HG02623 (cell line): ENCODE data around the gene FBXO28.
A peak's percentile ranks its signal among the peaks of the same experiment; 100 is the strongest.
"Not testable (repeated sequence)": the region's sequence is repeated elsewhere in the genome, so short reads cannot be mapped to it uniquely, and the experiment has no call there.

Experiments
- ATAC-seq: cut with Tn5 transposase; IDR thresholded peaks from one replicate; pipeline ENCODE4 v1.9.1; 2021; ENCODE audit warnings: moderate library complexity; ENCODE audit not compliant: unreplicated experiment

Gene FBXO28

GRCh38 chr1:224113918-224114786 lies at the start of gene FBXO28:
TSS of gene FBXO28 (plus strand) at chr1:224114111. CDS start at chr1:224114130, 19 bp downstream.
- ATAC-seq: peak; percentile 97

- no peak for ATAC-seq
These were observed 49.8 kb upstream of the FBXO28 start for GRCh38 chr1:224064150-224064549.

- no peak for ATAC-seq
These were observed 48.5 kb upstream of the FBXO28 start for GRCh38 chr1:224065455-224065854.

GRCh38 chr1:224067207-224067606 lies 46.7 kb upstream of the FBXO28 start:
- ATAC-seq: no peak

GRCh38 chr1:224067621-224068457 lies 46.1 kb upstream of the FBXO28 start:
- ATAC-seq: no peak

GRCh38 chr1:224068458-224069072 lies 45.3 kb upstream of the FBXO28 start:
- no peak for ATAC-seq

GRCh38 chr1:224069138-224069537 lies 44.8 kb upstream of the FBXO28 start:
- no peak for ATAC-seq

- ATAC-seq: no peak
These were observed 43.4 kb upstream of the FBXO28 start for GRCh38 chr1:224070521-224070920.

- ATAC-seq: no peak
These were observed 37.5 kb upstream of the FBXO28 start for GRCh38 chr1:224076407-224076806.

GRCh38 chr1:224079644-224080043 lies 34.3 kb upstream of the FBXO28 start:
- ATAC-seq: not testable (repeated sequence)

- no peak for ATAC-seq
These were observed 33.7 kb upstream of the FBXO28 start for GRCh38 chr1:224080115-224080774.

- ATAC-seq: no peak
These were observed 32.3 kb upstream of the FBXO28 start for GRCh38 chr1:224081604-224082003.

GRCh38 chr1:224082146-224082545 lies 31.8 kb upstream of the FBXO28 start:
- no peak for ATAC-seq

GRCh38 chr1:224084867-224085266 lies 29.0 kb upstream of the FBXO28 start:
- ATAC-seq: no peak

- no peak for ATAC-seq
These were observed 28.3 kb upstream of the FBXO28 start for GRCh38 chr1:224085421-224086108.

GRCh38 chr1:224087286-224087794 lies 26.6 kb upstream of the FBXO28 start:
- no peak for ATAC-seq

GRCh38 chr1:224089583-224089982 lies 24.3 kb upstream of the FBXO28 start:
- ATAC-seq: no peak

- ATAC-seq: no peak
These were observed 23.8 kb upstream of the FBXO28 start for GRCh38 chr1:224090116-224090515.

GRCh38 chr1:224092111-224092510 lies 21.8 kb upstream of the FBXO28 start:
- ATAC-seq: no peak

GRCh38 chr1:224092601-224093000 lies 21.3 kb upstream of the FBXO28 start:
- no peak for ATAC-seq
